HUDEP-2 (cell line): ENCODE results near the gene ZHX3.
"Not testable (repeated sequence)": the region's sequence is repeated elsewhere in the genome, so short reads cannot be mapped to it uniquely, and the experiment has no call there.

Experiments used
- DNase-seq, 76 experiments: peaks; one replicate each; lab custom pipeline; 2025; ENCODE audit not compliant: unreplicated experiment in 76 of 76; lab: John Stamatoyannopoulos, UW

ZHX3 gene

GRCh38 chr20:41334036-41334435 is 16.5 kb upstream of the ZHX3 start:
- no peak for DNase-seq

- no peak for DNase-seq
Observed at GRCh38 chr20:41331731-41332130, 14.2 kb upstream of the ZHX3 start.

GRCh38 chr20:41330941-41331340 is 13.4 kb upstream of the ZHX3 start:
- DNase-seq = no peak

GRCh38 chr20:41330343-41330720 is 12.8 kb upstream of the ZHX3 start:
- DNase-seq = no peak

GRCh38 chr20:41329435-41330342 is 12.2 kb upstream of the ZHX3 start:
- no peak for DNase-seq

GRCh38 chr20:41327178-41327577 is 9.6 kb upstream of the ZHX3 start:
- no peak for DNase-seq

GRCh38 chr20:41320976-41321375 is 3.4 kb upstream of the ZHX3 start:
- DNase-seq = peak in 1 of 76 experiments; percentile 21

- no peak for DNase-seq
Observed at GRCh38 chr20:41320441-41320840, 2.9 kb upstream of the ZHX3 start.

- no peak for DNase-seq
Observed at GRCh38 chr20:41318271-41318649, 729 bp upstream of the ZHX3 start.

GRCh38 chr20:41316602-41317545 is 657 bp downstream of the ZHX3 start:
- peak in 59 of 76 experiments; percentile 9 to 79 (median 59) for DNase-seq

GRCh38 chr20:41316051-41316450 is 1.5 kb downstream of the ZHX3 start:
- DNase-seq = peak in 1 of 76 experiments; percentile 16

- DNase-seq = no peak
Observed at GRCh38 chr20:41314386-41314785, 3.1 kb downstream of the ZHX3 start.

- not testable (repeated sequence) for DNase-seq
Observed at GRCh38 chr20:41312009-41312408, 5.5 kb downstream of the ZHX3 start.

- DNase-seq = peak in 6 of 76 experiments; percentile 5 to 28 (median 14)
Observed at GRCh38 chr20:41309817-41310216, 7.7 kb downstream of the ZHX3 start.

- DNase-seq = peak in 50 of 76 experiments; percentile 5 to 78 (median 44)
Observed at GRCh38 chr20:41308726-41309413, 8.7 kb downstream of the ZHX3 start.

- peak in 3 of 76 experiments; percentile 5 to 8 (median 8) for DNase-seq
Observed at GRCh38 chr20:41308290-41308711, 9.2 kb downstream of the ZHX3 start.

- DNase-seq = no peak
Observed at GRCh38 chr20:41307021-41307420, 10.5 kb downstream of the ZHX3 start.

GRCh38 chr20:41306061-41306727 is 11.3 kb downstream of the ZHX3 start:
- no peak for DNase-seq

- DNase-seq = no peak
Observed at GRCh38 chr20:41304424-41305079, 13.0 kb downstream of the ZHX3 start.

GRCh38 chr20:41304002-41304401 is 13.5 kb downstream of the ZHX3 start:
- DNase-seq = no peak
